DND-41 (cell line): ENCODE results near the gene SPAG4.

Source experiments
- ATAC-seq: fragments of 200-7000 bp; cut with Tn5 transposase; 3 replicates; pipeline ENCODE4 v1.9.1; 2021; ENCODE audit warnings: low read depth; ENCODE audit not compliant: insufficient read depth
- DNase-seq: peaks from one replicate; pipeline ENCODE4 v3.0.0-alpha.2; 2020
- H2AFZ ChIP-seq: 2 replicates; pipeline ENCODE4 v1.6.0; 2012; ENCODE audit warnings: low read depth, low read length
- H3K27ac ChIP-seq: 2 replicates; pipeline ENCODE4 v1.5.1; 2012; ENCODE audit warnings: low read length, inconsistent platforms
- H3K27me3 ChIP-seq: fragments of 200-600 bp; sonication (generic); 2 replicates; pipeline ENCODE4 v1.6.0; 2012; ENCODE audit warnings: low read length, mild to moderate bottlenecking, inconsistent platforms; ENCODE audit not compliant: insufficient read depth, poor library complexity
- H3K36me3 ChIP-seq: 2 replicates; pipeline ENCODE4 v1.5.1; 2012; ENCODE audit warnings: low read length, inconsistent platforms; ENCODE audit not compliant: insufficient read depth
- H3K4me1 ChIP-seq: 2 replicates; pipeline ENCODE4 v1.5.1; 2012; ENCODE audit warnings: mild to moderate bottlenecking, low read length; ENCODE audit not compliant: insufficient read depth
- H3K4me2 ChIP-seq: 2 replicates; pipeline ENCODE4 v1.6.0; 2012; ENCODE audit warnings: mild to moderate bottlenecking, moderate library complexity, low read length, inconsistent platforms; ENCODE audit not compliant: insufficient read depth
- H3K4me3 ChIP-seq, 2 experiments: fragments of 200-600 bp in 1 of 2; shearing (Covaris generic) in 1 of 2; 2 replicates each; pipeline ENCODE4 v1.5.1; 2012 to 2016; ENCODE audit warnings: inconsistent platforms in 2 of 2, low read length in 2 of 2, mild to moderate bottlenecking in 2 of 2, low read depth in 1 of 2, moderate library complexity in 1 of 2
- H3K79me2 ChIP-seq: 2 replicates; pipeline ENCODE4 v1.6.0; 2012; ENCODE audit warnings: low read length, inconsistent platforms; ENCODE audit not compliant: insufficient read depth
- H3K9ac ChIP-seq: 2 replicates; pipeline ENCODE4 v1.6.0; 2012; ENCODE audit warnings: low read depth, mild to moderate bottlenecking, inconsistent platforms, low read length, moderate library complexity
- H3K9me3 ChIP-seq: 2 replicates; pipeline ENCODE4 v1.5.1; 2012; ENCODE audit warnings: low read length, moderate library complexity, mild to moderate bottlenecking, inconsistent platforms; ENCODE audit not compliant: insufficient read depth, severe bottlenecking
- H4K20me1 ChIP-seq: 2 replicates; pipeline ENCODE4 v1.6.0; 2012; ENCODE audit warnings: low read length; ENCODE audit not compliant: insufficient read depth
- CTCF ChIP-seq: IDR thresholded peaks from 2 replicates; pipeline ENCODE4 v1.5.1; 2012; ENCODE audit warnings: borderline replicate concordance, low read length, moderate library complexity, mild to moderate bottlenecking; ENCODE audit not compliant: poor library complexity, severe bottlenecking; ENCODE audit errors: extremely low read depth
- EZH2 ChIP-seq: IDR thresholded peaks from 3 replicates; pipeline ENCODE4 v1.6.1; 2012; ENCODE audit warnings: borderline replicate concordance, low read depth, mild to moderate bottlenecking, moderate library complexity, low read length, inconsistent platforms; ENCODE audit not compliant: severe bottlenecking

Gene SPAG4

GRCh38 chr20:35607003-35607735, 8.5 kb upstream of the SPAG4 start:
- no peak overlapping the region for H3K4me2 ChIP-seq
- H3K9ac ChIP-seq = no peak overlapping the region
- H3K27me3 ChIP-seq = no peaks in the 10 kb centered on the region
- ATAC-seq = no peak
- DNase-seq = no peak
- no peaks in the 10 kb centered on the region for H3K79me2 ChIP-seq
- TF ChIP-seq EZH2 = no peak
- no peak for TF ChIP-seq CTCF
- no peak overlapping the region for H2AFZ ChIP-seq
- no peak overlapping the region for H3K4me3 ChIP-seq
- no peak overlapping the region for H3K27ac ChIP-seq
- no peaks in the 10 kb centered on the region for H3K36me3 ChIP-seq
- H3K4me1 ChIP-seq = no peaks in the 10 kb centered on the region
- H3K9me3 ChIP-seq = no peaks in the 10 kb centered on the region
- H4K20me1 ChIP-seq = no peaks in the 10 kb centered on the region

- H3K4me3 ChIP-seq = no peak overlapping the region
- H2AFZ ChIP-seq = no peak overlapping the region
- no peaks in the 10 kb centered on the region for H3K36me3 ChIP-seq
- DNase-seq (no peak), ATAC-seq (no peak)
- H3K4me2 ChIP-seq = no peak overlapping the region
- no peak overlapping the region for H3K27ac ChIP-seq
- no peaks in the 10 kb centered on the region for H3K27me3 ChIP-seq
- no peak overlapping the region for H3K9ac ChIP-seq
- H4K20me1 ChIP-seq = no peaks in the 10 kb centered on the region
- no peaks in the 10 kb centered on the region for H3K9me3 ChIP-seq
- TF ChIP-seq CTCF (no peak), EZH2 (no peak)
- peaks cover 7% of the 10 kb centered on the region for H3K4me1 ChIP-seq
- H3K79me2 ChIP-seq = no peaks in the 10 kb centered on the region
Observed at GRCh38 chr20:35610833-35611427, 4.7 kb upstream of the SPAG4 start.

- no peak overlapping the region for H3K9ac ChIP-seq
- no peak overlapping the region for H3K4me3 ChIP-seq
- no peaks in the 10 kb centered on the region for H3K27me3 ChIP-seq
- peaks cover 8% of the 10 kb centered on the region for H3K4me1 ChIP-seq
- no peaks in the 10 kb centered on the region for H3K9me3 ChIP-seq
- no peak overlapping the region for H3K4me2 ChIP-seq
- DNase-seq (no peak), ATAC-seq (no peak)
- TF ChIP-seq EZH2 (no peak), CTCF (no peak)
- H2AFZ ChIP-seq = no peak overlapping the region
- no peaks in the 10 kb centered on the region for H4K20me1 ChIP-seq
- H3K36me3 ChIP-seq = no peaks in the 10 kb centered on the region
- no peaks in the 10 kb centered on the region for H3K79me2 ChIP-seq
- H3K27ac ChIP-seq = no peak overlapping the region
Observed at GRCh38 chr20:35611482-35611881, 4.1 kb upstream of the SPAG4 start.
